HG03135 (cell line): ENCODE measurements around the gene APMAP.

Experiments used
- ATAC-seq: cut with Tn5 transposase; IDR thresholded peaks from one replicate; pipeline ENCODE4 v1.9.1; 2021; ENCODE audit warnings: mild to moderate bottlenecking, moderate library complexity; ENCODE audit not compliant: unreplicated experiment

The APMAP gene

GRCh38 chr20:24992487-24993205, at the start of gene APMAP:
Gene APMAP (minus strand): TSS chr20:24992751. CDS start chr20:24992688, 63 bp downstream.
- ATAC-seq, result peak; percentile 97

- ATAC-seq, result no peak
Observed at GRCh38 chr20:25041813-25042530, 49.4 kb upstream of the APMAP start.

DNA sequence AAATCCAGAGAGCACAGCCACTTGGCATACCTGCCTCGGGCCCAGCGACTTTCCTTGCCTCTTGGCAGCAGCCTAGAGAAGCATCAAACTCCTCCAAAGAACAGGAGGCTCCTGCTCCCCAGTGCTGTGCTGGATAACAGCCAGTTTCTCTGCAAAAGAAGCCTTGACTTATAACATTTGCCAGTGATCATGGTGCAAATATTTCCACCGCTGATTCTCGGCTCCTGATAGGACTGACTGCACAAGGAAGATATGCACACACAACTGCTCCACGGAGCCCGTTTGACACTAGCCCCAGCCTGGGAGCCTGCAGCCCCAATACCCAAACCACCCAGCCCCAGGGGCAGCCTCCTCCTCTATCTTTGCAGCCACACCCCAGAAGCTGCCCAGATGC, 47.9 kb upstream of the APMAP start:
- no peak for ATAC-seq

GRCh38 chr20:25039697-25040437, 47.3 kb upstream of the APMAP start:
- no peak for ATAC-seq

GRCh38 chr20:25038591-25039015, 46.1 kb upstream of the APMAP start:
- no peak for ATAC-seq

DNA sequence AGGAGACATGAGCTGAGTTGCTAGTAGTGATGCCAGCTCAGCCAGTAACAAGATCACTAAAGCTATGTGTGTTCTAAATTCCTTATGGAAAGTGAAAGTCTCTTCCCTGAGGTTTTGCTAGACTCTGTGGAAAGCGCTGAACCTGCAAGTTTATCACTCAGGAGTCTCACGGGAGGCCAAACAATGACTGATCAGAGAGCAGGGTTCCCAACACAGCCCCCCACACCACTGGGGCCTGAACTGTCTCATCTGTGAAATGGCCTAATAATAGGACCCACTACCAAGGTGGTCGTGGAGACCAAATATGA, 45.5 kb upstream of the APMAP start:
- no peak for ATAC-seq

DNA sequence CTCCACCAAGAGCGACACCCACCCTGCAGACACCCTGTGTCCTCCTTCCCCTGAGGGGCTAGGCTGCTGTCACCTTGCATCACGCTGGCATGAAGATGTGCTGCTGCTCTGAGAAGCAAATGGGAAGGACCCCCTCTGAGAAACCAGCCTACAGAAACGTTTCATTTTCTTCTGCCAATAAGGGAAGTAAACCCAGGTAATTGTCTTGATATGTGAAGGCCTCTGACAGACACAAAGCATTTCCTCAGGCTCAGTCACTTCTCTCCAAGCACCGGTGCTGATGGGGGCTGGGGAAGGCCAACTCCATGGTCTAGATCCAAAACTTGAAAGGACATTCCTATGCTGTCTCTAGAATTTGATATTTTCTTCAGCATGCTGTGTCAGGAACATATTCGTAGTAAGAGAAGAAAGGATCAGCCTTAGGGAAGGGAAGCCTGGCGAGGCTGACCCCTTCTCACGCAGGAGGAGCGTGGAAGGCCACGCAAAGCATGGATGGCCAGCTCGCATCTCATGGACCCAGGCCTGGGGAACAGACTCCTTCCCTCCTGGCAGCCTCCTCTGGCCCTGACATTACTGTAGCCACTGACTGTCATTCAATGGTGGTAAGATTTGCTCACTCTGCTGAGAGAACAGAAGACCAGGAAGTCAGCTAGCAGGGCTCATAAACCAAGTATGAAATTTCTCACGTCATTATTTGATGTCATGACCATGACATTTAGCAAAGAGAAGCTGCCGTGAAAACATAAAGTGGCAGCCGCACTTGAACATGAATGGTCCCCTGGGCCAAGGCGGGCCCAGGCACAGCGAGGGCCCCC, 44.9 kb upstream of the APMAP start:
- no peak for ATAC-seq

DNA sequence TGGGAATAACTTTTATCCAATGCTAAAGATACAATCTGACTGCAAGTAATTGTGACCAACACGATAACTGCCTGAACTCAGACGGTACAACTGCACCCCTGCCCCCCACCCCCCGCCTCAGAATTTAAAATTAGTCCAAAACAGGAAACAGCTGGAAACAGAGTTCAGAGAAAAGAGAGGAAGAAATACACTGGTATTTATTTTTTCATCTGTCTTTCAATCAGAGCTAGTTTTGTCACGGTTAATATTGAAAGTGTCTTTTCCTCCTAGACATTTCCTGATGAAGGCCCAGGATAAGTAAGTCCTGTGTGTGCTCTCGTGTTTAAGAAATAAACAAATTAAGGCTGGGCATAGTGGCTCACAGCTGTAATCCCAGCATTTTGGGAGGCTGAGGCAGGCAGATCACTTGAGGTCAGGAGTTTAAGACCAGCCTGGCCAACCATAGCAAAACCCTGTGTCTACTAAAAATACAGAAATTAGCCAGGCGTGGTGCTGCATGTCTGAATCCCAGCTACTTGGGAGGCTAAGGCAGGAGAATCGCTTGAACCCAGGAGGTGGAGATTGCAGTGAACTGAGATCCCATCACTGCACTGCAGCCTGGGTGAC, 43.9 kb upstream of the APMAP start:
- ATAC-seq, result no peak

DNA sequence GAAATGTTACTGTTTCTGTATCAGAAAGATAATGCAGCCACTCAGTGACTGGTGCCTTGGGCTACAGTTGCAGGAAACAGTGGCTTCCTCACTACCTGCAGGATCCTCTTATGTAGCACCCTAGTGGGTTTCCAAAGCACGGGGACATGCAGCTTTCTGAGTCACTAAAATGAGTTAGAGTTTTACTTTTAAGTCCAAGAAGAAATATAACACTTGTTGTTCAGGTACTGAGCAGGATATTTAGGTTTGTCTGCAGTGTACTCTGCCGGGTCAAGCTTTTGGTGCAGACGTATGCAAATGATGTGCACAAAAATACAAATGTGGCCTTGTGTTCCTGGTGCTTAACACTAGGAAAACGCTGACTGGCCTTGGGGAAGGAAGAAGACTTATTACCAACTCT, 43.4 kb upstream of the APMAP start:
- no peak for ATAC-seq

DNA sequence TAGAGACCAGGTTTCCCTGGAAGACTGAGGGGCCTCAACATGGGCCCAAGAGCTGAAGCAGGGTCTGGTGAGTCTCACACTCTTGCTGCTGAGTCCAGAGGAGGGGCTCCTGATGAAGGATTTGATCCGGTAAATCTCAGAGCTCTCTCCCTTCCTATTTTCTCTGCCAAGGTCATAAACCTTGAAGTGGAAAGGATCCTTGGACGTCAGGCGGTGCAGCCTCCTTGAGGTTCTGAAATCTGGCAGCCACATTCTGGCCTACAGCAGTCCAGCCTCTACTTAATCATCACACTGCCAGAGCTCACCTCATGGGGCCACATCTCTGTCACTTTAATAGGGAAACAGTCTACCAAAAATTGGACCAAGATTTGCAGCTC, 41.4 kb upstream of the APMAP start:
- ATAC-seq, result no peak

GRCh38 chr20:25033265-25033923, 40.8 kb upstream of the APMAP start:
- ATAC-seq, result no peak

DNA sequence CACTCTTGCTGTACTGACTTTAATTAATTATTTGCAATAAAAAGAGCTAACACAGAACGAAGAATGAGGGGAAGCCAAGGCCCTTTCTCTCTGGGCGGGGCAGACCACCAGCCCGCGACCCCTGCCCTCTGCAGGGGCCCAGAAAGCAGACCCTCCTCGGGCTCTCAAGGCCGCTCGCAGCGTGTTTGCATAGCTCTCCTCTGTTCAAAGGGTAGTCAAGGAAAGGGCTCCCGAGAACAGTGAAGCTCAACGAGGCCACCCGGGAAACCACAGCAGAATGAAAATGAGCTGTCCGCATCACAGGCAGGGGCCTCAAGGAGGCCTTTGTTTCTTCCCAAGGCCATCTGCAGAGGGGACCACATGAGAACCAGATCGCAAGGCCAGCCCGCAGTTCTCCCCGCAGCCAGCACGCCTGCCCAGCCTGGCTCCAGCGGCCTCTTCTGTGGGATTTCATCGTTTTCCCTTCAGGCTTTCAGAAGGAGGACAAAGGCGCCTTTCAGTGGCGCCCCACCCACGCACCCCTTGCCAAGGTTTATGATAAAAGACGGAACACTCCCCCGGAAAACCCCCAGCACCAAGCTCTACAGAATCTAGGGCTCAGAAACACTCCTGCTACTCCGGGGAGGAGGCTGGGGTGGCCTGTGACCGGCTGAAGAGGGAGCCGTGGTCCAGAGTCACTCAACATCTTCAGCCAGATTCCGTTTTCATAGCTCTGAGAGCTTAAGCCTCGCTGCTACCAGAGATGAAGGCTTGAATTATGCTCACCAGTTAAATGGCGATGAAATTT, 40.1 kb upstream of the APMAP start:
- ATAC-seq, result no peak

- ATAC-seq, result no peak
Observed at GRCh38 chr20:25032065-25032477, 39.5 kb upstream of the APMAP start.

DNA sequence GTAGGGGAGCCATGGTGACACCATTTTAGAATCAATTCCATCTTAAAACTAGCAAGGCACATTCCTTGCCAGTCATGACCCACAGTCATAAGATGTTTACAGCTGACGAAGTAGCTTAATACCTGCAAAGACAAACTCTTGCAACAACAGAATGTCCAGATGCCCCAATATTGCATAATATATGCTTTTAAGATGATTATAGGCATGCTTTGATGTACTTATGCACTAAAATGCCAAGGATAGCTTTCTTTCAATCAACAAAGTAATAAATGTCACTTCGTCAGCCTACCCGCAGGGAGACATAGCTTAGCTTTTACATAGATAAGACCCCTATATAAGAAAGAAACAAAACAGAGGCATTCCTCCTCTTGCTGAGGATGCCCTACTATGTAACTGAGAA, 38.7 kb upstream of the APMAP start:
- ATAC-seq, result no peak

- no peak for ATAC-seq
Observed at GRCh38 chr20:25030649-25031207, 38.2 kb upstream of the APMAP start.

DNA sequence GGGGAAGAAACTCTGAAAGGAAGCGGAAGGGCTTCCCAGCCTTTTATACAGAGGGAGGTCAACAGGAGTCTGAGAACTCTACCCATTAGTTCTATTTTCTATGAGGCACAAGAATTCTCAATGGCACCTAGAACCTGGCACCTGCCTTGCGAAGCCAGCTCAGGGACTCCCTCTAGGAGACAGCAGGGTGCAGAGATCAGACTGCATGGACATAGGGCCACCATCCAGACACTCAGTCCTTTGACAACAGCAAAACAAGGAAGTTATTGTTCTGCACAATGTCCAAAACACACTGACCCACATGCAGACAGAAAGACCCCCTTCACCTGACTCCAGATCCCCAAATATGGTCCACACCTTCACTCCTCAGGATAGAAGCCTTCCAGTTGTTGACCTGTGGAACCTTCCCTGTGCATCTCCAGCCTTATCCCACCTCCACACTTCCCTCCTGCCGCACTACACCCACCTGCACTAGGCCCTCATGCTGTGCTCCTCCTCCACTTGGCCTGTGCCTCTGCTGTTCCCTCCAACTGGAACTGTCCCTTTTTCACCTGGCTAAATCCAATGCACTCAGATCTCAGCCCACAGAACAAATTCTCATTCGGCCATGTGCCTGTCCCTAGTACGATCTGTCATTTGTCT, 37.6 kb upstream of the APMAP start:
- no peak for ATAC-seq

GRCh38 chr20:25025986-25026605, 33.5 kb upstream of the APMAP start:
- no peak for ATAC-seq
